ENCODE results near the gene HNRNPF. TPM values are rescaled to one million over a fixed set of nuclear protein-coding genes. Genes with fewer than 3 reads are reported as not detected.
A peak's percentile ranks its signal among the peaks of the same experiment; 100 is the strongest.

The HNRNPF gene
- total RNA-seq, 1 donor from 2014 or later, result 160 TPM

DNA sequence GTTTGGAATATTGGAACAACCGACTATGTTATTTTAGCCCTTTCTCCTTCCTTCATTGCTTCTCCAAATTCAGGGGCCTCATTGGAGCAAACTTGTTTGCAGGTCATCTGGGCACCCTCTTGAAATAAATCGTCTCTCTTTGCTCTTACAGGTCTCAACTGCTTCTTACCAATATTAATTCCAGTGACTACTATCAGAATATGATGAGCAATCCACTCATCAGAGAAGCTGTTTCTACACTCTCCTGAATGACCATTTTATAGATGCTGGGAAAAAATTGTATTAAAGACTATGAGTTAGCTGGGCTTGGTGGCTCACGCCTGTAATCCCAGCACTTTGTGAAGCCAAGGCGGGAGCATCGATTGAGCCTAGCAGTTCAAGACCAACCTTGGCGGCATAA is 12.5 kb upstream of the HNRNPF start:
- DNase-seq (ENCODE audit: low read depth in 2 of 2), result no peak

DNA sequence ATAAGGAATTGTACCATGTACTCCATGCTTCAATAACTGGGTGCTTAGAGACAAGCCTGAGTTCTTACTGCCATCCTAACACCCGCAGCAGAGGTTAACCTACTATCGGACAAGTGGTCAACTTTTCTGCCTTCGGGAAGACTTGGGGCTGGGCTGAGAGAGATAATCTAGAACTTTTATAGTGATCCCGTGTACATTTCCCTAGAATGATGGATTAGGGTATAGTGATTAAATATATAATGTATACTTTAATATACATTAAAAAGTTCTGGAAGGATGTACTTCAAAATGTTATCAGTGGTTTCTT is 12.2 kb upstream of the HNRNPF start:
- DNase-seq (ENCODE audit: low read depth in 2 of 2), result no peak

DNA sequence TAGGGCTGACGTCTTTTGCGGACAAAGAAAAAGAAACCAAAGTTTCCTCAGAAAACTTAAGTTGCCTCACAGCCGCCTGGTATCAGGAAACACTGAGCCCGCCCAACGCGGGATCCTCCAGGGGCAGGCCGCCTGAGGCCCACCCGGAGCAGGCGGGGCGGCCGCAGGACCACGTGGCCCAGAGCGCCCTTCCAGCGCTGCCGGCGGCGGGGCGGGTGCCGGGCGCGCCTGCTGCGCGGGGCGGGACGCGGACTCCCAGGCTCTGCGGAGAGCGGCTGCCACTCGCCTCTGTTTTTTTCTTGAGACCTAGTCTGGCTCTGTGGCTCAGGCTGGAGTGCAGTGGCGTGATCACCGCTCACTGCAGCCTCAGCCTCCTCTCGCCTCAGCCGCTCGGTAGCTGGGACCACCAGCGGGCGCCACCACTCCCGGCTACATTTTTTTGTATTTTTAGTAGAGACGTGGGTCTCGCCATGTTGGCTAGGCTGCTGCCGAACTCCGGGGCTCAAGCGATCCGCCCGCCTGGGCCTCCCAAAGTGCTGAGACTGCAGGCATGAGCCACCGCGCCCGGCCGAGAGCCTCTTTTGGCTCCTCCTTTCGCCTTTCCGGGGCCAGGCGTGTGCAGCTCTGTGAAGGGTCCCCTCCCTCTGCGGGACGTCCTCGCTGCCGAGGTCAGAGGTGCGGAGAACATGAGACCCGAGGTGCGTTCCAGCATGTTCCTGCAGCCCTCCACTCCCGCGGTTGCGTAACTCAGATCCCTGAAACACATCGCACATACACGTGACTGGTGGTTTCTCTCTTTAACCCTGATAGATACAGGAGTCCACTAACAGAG is 11.6 kb upstream of the HNRNPF start:
- peak; percentile 73 to 82 for DNase-seq (ENCODE audit: low read depth in 2 of 2)

DNA sequence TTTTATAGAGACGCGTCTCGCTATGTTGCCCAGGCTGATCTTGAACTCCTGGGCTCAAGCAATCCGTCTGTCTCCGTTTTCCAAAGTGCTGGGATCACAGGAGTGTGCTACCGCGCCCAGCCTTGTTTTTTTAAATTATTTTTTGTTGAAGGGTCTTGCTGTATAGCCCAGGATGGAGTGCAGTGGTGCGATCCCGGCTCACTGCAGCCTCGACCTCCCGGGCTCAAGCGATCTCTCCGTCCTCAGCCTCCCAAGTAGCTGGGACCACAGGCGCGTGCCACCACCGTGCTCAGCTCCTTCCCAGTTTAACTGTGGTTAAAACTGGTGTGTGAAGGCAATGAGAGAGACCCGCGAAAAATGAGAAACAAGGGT is 11.0 kb upstream of the HNRNPF start:
- no peak for DNase-seq (ENCODE audit: low read depth in 2 of 2)

DNA sequence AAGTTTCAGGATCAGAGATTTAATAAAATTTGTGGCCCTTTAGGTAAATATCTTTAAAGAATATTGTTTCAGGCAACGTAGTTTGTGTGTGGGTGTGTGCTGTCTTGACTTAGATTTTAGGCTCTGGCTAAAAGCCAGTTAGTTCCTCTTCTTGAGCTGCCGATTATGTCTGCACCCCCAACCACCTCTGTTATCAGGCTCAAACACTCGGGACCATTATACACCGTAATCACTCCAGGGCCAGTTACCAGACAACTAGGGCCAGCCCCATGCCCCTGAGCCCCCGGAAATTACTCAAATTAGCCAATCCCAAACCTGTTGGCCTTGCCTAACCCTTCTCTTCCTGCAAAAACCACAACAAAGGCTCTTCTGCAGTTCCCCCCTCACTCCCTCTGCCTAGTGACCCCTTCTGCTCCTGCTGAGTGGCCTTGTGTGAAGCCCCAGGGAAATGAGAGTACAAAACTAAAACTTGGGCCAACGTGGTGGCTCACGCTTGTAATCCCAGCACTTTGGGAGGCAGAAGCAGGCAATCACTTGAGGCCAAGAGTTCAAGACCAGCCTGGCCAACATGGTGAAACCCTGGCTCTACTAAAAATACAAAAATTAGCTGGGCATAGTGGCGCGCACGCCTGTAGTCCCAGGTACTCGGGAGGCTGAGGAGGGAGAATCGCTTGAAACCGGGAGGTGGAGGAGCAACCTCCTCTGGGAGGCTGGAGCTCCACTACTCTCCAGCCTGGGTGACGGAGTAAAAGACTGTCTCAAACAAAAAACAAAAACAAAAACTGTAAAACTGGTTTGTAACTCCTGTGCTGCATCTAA is 9.2 kb upstream of the HNRNPF start:
- peak; percentile 52 to 73 for DNase-seq (ENCODE audit: low read depth in 2 of 2)

DNA sequence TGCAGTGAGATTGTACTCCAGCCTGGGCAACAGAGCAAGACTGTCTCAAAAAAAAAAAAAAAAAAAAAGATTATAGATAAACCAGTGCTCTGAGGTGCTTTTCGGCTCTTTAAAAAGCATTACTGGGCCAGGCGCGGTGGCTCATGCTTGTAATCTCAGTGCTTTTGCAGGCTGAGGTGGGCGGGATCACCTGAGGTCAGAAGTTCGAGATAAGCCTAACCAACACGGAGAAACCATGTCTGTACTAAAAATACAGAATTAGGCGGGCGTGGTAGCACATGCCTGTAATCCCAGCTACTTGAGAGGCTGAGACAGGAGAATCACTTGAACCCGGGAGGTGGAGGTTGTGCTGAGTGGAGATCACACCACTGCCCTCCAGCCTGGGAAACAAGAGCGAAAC is 6.6 kb upstream of the HNRNPF start:
- DNase-seq (ENCODE audit: low read depth in 2 of 2), result no peak

DNA sequence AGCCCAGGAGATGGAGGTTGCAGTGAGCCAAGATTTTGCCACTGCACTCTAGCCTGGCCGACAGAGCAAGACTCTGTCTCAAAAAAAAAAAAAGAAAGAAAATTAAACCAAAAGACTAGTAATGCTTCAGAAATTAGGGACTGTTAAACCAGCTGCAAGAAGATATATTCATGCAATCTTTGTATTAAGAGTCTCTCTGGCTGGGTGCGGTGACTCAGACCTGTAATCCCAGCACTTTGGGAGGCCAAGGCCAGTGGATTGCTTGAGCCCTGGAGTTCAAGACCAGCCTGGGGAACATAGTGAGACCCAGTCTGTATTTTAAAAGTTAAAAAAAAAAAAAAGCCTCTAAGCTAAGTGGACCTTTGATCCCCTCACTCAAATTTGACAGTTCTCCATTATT is 2.5 kb upstream of the HNRNPF start:
- no peak for DNase-seq (ENCODE audit: low read depth in 2 of 2)

DNA sequence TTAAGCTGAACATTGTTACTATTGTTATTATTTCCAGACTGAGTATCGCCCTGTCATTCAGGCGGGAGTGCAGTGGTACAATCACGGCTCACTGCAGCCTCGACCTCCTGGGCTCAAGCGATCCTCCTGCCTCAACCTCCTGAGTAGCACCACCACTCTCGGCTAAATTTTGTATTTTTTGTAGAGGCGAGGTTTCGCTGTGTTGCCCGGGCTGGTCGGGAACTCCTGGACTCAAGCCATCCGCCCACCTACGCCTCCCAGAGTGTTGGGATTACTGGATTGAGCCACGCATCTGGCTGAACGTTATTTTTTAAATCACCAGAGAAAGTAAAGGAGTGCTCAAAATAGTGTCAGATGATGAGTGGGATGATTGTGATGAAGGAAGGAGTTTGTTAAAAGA is 1.4 kb upstream of the HNRNPF start:
- no peak for DNase-seq (ENCODE audit: low read depth in 2 of 2)

DNA sequence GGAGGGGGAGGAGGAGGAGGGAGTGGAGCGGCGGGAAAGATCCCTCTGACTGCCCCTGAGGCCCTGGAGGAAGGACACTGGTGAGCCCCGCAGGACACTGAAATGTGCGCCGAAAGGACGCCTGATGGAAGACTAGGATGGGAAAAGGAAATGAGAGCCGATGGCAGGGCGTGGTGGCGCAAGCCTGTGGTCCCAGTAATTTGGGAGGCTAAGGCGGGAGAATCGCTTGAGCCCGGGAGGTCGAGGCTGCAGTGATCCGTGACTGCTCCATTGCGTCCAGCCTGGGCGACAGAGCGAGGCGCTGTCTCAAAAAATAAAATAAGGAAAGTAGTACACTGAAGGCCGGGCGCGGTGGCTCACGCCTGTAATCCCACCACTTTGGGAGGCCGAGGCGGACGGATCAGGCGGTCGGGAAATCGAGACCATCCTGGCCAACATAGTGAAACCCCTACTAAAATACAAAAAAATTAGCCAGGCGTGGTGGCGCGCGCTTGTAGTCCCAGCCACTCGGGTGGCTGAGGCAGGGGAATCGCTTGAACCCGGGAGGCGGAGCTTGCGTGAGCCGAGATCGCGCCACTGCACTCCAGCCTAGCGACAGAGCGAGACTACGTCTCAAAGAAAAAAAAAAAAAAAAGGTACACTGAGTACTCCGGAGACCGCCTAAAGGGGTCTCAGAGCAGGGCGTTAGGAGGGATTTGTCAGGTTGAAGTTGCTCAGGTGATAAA is 561 bp upstream of the HNRNPF start:
- DNase-seq (ENCODE audit: low read depth in 2 of 2), result peak; percentile 46

DNA sequence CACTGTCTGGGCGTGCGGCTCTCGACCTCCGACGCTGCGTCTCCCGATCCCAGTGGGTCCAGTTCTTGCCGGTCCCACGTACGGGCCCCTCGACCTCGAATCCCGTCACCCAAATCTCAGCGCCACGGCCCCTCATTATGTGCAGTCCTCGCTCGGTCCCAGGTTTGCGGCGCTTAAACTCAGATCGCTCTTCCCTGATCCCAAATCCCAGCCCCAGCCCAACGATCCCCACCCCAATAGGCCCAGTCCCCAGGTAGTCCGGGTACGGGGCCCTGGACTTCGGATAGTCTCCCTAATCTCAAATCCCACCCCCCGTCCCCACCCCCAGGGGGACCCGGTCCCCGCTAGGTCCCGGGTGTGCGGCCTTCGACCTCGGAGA is 666 bp downstream of the HNRNPF start:
- DNase-seq (ENCODE audit: low read depth in 2 of 2), result no peak

DNA sequence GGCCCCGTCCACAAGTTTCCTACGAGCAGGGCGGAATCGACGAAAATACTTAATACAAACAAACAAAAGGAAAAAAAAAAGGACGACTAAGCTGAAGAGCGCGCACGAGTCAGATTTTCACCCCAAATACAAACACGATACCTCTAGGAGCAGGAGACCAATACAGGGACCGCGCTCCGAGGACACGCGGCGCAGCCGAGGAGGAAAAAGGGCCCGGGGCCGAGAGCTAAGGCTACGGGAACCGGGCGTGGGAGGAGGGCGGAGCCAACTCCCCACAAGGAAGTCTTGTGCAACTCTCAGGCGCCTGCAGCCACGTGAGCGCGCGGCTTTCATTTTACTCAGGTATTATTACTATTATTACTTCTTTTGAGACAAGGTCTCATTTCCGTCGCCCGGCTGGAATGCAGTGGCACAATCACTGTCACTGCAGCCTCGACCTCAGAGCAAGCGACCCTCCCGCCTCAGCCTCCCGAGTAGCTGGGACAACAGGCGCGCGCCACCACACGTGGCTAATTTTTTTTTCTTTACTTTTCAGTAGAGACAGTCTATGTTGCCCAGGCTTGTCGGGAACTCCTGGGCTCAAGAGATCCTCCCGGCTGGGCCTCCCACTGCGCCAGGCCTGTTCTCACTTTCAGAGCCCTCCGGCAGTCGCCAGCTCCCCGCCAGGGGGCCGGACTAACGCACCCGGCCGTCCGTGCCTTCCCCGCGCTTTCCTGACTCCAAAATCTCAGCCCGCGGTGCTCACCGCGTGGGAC is 1.2 kb downstream of the HNRNPF start:
- DNase-seq (ENCODE audit: low read depth in 2 of 2), result peak; percentile 87 to 90

DNA sequence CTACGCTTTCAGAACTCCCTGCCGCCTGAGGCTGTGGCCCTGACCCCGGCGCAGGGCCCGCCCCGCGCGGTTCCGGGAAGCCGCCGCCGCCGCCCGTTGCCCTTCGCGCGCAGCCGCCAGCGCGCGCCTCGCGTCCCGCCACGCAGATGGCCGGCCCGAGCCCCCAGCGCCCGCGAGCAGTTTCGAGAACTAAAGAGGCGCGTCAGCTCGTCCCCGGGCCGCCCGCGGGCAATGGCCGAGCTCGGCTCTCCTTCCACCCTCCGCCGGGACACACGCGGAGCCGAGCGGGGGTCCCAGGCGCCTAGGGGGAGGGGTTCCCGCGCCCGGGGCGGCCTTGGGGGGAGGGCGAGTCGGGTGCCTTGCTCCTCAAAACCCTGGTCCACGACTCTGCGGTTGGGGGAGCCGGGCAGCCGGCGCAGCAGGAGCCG is 1.8 kb downstream of the HNRNPF start:
- peak; percentile 61 to 69 for DNase-seq (ENCODE audit: low read depth in 2 of 2)

DNA sequence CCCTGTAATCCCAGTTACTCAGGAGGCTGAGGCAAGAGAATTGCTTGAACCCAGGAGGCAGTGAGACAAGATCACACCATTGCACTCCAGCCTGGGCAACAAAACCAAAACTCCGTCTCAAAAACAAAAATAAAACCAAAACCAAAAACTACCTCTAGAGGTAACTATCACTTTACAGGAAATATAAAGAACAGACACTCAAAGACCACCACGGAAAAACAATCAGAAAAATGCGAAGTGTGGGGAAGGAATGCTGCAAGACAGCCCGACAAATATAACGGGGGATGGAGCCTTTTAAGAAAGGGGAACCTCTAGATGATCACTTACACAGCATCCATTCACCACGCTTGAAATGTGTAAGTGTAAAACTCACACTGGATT is 4.3 kb downstream of the HNRNPF start:
- DNase-seq (ENCODE audit: low read depth in 2 of 2), result no peak

DNA sequence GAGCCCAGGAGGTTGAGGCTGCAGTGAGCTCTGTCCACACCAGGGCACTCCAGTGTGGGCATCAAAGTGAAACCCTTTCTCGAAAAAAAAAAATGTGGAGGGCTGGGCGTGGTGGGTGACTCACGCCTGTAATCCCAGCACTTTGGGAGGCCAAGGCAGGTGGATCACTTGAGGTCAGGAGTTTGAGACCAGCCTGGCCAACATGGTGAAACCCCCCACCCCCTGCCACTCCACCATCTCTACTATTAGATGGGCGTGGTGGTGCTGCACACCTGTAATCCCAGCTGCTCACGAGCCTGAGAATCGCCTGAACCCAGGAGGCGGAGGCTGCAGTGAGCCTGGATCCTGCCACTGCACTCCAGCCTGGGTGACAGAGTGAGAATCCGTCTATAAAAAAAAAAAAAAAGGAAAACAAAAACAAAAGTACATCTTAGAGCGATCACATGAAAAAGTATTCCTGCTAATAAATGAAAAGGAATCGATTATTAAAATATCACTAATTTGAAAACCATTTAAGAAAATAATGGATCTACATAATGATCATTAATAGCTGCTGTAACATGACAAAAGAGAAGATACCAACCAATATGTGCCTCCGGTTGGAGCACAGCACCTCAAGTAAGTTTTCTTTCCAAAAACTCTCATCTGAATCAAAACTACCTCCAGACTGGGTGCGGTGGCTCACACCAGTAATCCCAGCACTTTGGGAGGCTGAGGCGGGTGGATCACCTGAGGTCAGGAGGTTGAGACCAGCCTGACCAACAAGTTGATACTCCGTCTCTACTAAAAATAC is 4.9 kb downstream of the HNRNPF start:
- DNase-seq (ENCODE audit: low read depth in 2 of 2), result no peak

DNA sequence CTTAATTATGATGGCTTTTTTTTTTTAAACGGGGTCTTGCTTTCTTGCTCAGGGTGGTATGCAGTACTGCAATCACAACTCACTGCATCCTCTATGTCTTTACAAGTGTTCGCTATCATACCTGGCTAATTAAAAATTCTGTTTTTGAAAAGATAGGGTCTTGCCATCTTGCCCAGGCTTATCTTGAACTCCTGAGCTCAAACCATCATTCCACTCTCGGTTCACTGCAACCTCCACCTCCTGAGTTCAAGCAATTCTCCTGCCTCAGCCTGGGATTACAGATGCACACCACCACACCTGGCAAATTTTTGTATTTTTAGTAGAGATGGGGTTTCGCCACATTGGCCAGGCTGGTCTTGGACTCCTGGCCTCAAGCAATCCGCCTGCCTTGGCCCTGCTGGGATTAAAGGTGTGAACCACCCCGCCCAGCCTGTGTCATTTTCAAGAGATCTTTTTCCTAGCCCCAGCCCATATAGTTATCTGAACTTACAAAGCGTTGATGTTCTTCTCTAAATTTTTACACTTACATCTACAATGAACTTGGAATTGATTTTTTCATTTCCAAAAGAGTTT is 6.0 kb downstream of the HNRNPF start:
- DNase-seq (ENCODE audit: low read depth in 2 of 2), result no peak

DNA sequence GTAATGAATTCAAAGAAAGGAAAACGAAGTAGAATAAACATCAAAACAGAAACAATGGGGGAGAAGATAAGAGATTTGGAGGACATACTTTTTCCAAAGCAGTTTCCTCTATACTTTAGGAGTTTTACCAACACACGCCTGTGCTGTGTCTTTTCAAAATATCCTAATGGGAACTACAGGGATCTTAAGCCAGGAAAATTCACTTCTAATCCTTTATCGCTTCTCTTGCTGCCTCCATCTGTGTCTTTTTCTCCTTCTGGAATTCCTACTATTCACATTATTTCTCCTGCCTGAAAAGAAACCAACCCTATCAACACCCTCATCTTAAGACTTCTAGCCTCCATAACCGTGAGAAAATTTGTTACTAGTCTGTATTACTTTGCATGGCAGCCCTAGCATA is 6.8 kb downstream of the HNRNPF start:
- DNase-seq (ENCODE audit: low read depth in 2 of 2), result no peak

DNA sequence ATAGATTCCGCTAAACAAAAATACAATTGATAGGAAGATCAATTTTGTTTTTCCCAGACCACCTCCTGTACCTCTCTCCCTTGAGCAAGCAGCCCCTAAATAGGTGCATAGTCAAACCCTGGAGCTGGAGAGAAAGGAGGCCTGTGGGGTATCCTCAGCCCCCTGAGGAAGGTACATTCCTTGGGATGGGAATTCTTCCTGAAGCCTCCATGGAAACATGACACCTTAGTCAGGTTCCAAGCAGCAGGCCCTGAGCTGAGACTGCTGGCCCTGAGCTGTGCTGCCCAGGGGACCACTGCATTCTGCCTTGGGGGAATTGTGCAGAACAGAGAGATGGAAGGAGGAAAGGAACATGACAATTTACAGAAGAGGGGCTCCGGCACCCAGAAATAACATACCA is 7.4 kb downstream of the HNRNPF start:
- no peak for DNase-seq (ENCODE audit: low read depth in 2 of 2)

DNA sequence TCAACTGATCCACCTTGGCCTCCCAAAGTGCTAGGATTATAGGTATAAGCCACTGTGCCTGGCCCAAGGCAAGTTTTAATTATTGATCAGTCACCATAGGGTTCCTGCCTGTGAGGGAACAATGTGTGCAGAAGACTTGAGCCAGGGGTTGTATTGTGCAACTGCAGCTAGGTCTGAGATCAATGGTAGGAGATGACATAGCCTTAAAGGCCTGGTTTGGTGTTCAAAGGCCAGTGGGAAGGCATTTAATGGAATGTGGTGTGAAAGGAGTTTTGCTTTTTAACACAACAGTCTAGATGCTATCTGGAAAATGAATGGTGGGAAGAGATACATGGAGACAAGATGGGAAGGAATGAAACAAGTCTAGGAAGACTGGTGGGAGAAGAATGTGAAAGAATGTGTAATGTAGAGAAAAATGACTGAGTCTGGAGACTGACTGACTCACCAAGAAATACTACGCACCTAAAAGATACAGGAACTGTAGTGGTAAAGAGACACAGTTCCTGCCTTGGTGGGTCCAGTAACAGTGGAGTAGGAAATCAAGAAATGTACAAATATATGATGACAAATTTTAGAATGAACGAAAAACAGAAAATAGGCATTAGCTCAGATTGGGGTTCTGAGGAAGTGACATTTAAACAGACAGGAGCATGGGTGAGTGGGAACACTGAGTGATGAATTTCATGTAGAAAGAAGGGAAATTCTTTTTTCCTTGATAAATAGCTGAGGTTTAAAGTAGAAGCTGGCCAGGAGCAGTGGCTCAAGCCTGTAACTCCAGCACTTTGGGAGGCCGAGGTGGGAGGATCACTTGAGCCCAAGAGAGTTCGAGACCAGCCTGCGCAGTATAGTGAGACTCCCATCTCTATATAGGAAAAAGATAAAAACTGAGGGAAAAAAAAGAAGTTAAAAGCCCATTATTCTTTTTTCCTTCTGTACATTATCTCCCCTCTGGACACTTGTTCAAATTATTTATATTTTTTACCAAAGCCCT is 9.4 kb downstream of the HNRNPF start:
- DNase-seq (ENCODE audit: low read depth in 2 of 2), result peak in 1 of 2 donors; percentile 37

DNA sequence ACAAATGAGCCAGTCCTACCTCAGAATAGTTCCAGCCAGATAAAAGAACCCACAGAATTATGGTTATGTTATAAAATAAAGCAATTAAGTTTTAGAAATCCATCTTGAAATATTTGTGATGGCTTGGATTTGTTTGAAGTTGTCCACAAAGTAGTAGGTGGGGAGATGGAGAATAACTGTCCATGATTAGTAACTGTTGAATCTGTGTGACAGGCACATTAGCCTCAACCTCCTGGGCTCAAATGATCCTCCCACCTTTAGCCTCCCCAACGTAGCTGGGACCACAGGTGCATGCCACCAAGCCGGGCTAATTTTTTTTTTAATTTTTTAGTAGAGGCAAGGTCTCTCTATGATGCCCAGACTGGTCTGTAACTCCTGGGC is 10.1 kb downstream of the HNRNPF start:
- no peak for DNase-seq (ENCODE audit: low read depth in 2 of 2)
